ENCODE measurements around the gene TUBA4B. TPM values are rescaled to one million over a fixed set of nuclear protein-coding genes. Genes with fewer than 3 reads are reported as not detected.

TUBA4B gene
- total and polyA plus RNA-seq, 2 donors (not counting 3 experiments of a cell fraction or from before 2014, with no cell fraction given) = not detected

- ChIA-PET POLR2A (interaction anchor here (0.6 kb wide), 1 partner anchor 10 kb away, joined by 4 read pairs; no protein-coding TSS in a partner anchor), CTCF (interaction anchor here (0.6 to 3.1 kb wide), 13 partner anchors 12 to 225 kb away, joined by 3 to 14 read pairs (median 6); partner anchors contain the start of genes ANKZF1, ATG9A, CNPPD1 and DNAJB2)
- Histone ChIP-seq H3K4me3 (replicated peaks in 1 of 3; ENCODE audit: insufficient read depth in 1 of 3, low read depth in 1 of 3, low read length in 3 of 3) (peak overlapping the region; percentile 7 to 83 (median 49)), H4K20me1 (replicated peaks; ENCODE audit: control insufficient read depth, extremely low read depth, insufficient read depth, low read length) (no peaks in the 10 kb centered on the region), H3K9me3 (replicated peaks; ENCODE audit: control insufficient read depth, insufficient read depth, low read length) (no peaks in the 10 kb centered on the region), H3K79me2 (ENCODE audit: control insufficient read depth, insufficient read depth, low read length) (no peaks in the 10 kb centered on the region), H3K4me2 (ENCODE audit: insufficient read depth, low read length) (peak overlapping the region; percentile 71), H3K27me3 (ENCODE audit: control insufficient read depth in 2 of 2, insufficient read depth in 2 of 2, low read length in 2 of 2) (no peaks in the 10 kb centered on the region), H3K9me1 (replicated peaks; ENCODE audit: control insufficient read depth, extremely low read depth, insufficient read depth, low read length) (no peaks in the 10 kb centered on the region), H3K4me1 (ENCODE audit: control insufficient read depth, extremely low read depth, insufficient read depth, low read length) (peaks cover 18% of the 10 kb centered on the region), H3K9ac (replicated peaks; ENCODE audit: extremely low read depth, insufficient read depth, low read length) (no peak overlapping the region), H2AFZ (ENCODE audit: low read depth, low read length) (peak overlapping the region; percentile 13), H3K36me3 (ENCODE audit: control insufficient read depth in 2 of 2, extremely low read depth in 1 of 2, insufficient read depth in 2 of 2, low read length in 2 of 2) (peaks cover 0 to 7% of the 10 kb centered on the region in 2 experiments), H3K27ac (ENCODE audit: insufficient read depth, low read depth, low read length) (no peak overlapping the region)
- TSS peak; percentile 45 for BruUV-seq (replicated peaks)
- intact Hi-C loops (cut with micrococcal nuclease) = loop anchor here (1.0 to 2.0 kb wide), 3 partner anchors 11 to 181 kb away; partner anchors contain the start of genes ABCB6, GLB1L and STK16
- DNase-seq (ENCODE audit: low read depth, low spot score) (no peak), FAIRE-seq (no peak)
- TF ChIP-seq MYC (IDR thresholded peaks at IDR 0.05; ENCODE audit: low read depth, low read length) (no peak), EZH2 (IDR thresholded peaks at IDR 0.05; ENCODE audit: borderline replicate concordance, low read depth, low read length, severe bottlenecking) (no peak), POLR2A (IDR thresholded peaks at IDR 0.05; ENCODE audit: low read depth, low read length) (no peak), MAX (IDR thresholded peaks at IDR 0.05; ENCODE audit: insufficient read depth, insufficient read length) (no peak), GATA2 (IDR thresholded peaks at IDR 0.05; ENCODE audit: insufficient read depth, insufficient read length, low read depth, low read length) (no peak), POLR2AphosphoS5 (IDR thresholded peaks at IDR 0.05; ENCODE audit: insufficient read depth, low read depth, low read length) (no peak), CTCF (IDR thresholded peaks at IDR 0.05; ENCODE audit: extremely low read depth in 1 of 2, insufficient read depth in 1 of 2, low read depth in 1 of 2, low read length in 2 of 2) (no peak), FOS (IDR thresholded peaks at IDR 0.05; ENCODE audit: borderline replicate concordance, insufficient read depth, low read length) (no peak), JUN (IDR thresholded peaks at IDR 0.05; ENCODE audit: borderline replicate concordance, insufficient read depth, insufficient read length, low read depth) (no peak)
- dilution Hi-C loops (cut with MboI; ENCODE audit: extremely low pct_ligation_motif_present, low sequenced_read_pairs) = no loop called here
These were observed 45.7 kb upstream of the TUBA4B start for GRCh38 chr2:219207134-219207883.

Data from endothelial cell of umbilical vein (primary cell).